Jurkat, Clone E6-1 (cell line): Measurements from ENCODE around the gene ACBD7.

Source experiments
- DNase-seq: peaks from one replicate; pipeline ENCODE4 v3.0.0-alpha.2; 2011; ENCODE audit warnings: low read depth, low spot score
- H3K4me3 ChIP-seq: 2 replicates; pipeline ENCODE4 v1.5.1; 2011; ENCODE audit warnings: mild to moderate bottlenecking, low read length, control low read depth, moderate library complexity

ACBD7 gene

DNA sequence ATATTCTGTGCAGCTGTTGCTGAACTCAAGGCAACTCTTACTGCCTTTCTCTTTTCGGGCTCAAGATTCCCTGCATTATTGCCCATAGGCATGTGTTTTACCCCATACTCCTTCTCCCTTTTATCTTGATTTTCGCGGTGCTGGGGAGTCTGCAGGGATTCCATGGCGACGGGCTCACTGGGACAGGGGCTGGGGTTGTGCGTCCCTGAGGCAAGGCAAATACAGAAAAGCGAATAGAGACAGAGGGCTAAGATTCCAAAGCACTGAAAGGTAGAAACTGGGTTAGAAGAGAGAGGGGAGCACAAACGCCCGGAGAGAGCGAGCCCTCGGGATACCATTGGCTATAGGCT, 8.1 kb upstream of the ACBD7 start:
- DNase-seq: no peak
- peak overlapping the region; percentile 93 for H3K4me3 ChIP-seq

DNA sequence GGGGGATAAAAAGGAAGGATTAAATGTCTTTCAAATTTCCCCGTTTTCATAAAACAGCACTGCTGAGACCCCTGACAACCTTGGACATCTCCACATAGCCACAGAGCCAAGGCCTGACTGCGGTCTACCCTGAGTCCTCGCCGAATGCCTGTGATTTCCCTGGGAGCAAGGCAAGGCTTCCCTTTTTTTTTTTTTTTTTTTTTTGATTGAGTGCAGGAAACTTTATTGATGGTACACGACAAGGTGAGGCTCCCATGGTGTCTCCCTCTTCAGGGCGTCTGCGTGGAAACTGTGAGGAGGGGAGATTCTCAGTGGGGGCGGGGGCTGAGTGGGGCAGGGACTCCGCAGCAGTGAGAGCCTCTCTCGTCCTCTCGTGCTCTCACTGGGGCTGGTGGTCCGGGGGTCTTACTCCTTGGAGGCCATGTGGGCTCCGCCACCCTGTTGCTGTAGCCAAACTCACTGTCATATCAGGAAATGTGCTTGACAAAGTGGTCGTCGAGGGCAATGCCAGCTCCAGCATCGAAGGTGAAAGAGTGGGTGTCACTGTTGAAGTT, 4.4 kb upstream of the ACBD7 start:
- H3K4me3 ChIP-seq: no peak overlapping the region
- no peak for DNase-seq

DNA sequence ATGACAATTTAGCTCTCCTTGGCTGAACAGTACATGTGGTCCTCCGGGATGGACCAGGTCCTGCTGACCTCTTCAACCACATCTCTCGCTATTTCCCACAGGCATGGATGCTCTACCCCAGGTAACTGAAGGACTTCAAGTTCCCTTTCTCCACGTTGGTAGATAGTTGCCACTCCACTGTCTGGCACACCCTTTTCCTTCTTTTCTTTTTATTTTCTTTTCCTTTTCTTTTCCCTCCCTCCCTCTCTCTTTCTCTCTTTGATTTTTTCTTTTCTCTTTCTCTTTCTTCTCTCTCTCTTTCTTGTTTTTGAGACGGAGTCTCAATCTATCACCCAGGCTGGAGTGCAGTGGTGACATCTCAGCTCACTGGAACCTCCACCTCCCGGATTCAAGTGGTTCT, 2.8 kb upstream of the ACBD7 start:
- DNase-seq: no peak
- H3K4me3 ChIP-seq: no peak overlapping the region

DNA sequence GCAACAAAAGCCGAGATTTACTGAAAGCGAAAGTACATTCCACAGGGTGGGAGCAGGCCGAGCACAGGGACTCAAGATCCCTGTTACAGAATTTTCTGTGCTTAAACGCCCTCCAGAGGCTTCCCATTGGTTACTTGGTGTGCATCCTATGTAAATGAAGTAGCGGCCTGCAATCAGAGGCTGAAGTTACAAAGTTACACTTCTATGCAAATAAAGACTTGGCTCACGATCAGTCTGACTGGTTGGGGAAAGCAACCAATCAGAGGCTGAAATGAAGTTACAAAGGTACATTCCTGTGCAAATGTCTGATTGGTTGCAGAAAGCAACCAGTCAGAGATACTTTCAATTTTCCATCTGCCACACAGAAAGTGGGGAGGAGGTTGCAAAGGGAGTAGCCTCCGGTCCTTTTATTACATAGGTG, 4.1 kb downstream of the ACBD7 start:
- DNase-seq: peak; percentile 24
- no peak overlapping the region for H3K4me3 ChIP-seq

DNA sequence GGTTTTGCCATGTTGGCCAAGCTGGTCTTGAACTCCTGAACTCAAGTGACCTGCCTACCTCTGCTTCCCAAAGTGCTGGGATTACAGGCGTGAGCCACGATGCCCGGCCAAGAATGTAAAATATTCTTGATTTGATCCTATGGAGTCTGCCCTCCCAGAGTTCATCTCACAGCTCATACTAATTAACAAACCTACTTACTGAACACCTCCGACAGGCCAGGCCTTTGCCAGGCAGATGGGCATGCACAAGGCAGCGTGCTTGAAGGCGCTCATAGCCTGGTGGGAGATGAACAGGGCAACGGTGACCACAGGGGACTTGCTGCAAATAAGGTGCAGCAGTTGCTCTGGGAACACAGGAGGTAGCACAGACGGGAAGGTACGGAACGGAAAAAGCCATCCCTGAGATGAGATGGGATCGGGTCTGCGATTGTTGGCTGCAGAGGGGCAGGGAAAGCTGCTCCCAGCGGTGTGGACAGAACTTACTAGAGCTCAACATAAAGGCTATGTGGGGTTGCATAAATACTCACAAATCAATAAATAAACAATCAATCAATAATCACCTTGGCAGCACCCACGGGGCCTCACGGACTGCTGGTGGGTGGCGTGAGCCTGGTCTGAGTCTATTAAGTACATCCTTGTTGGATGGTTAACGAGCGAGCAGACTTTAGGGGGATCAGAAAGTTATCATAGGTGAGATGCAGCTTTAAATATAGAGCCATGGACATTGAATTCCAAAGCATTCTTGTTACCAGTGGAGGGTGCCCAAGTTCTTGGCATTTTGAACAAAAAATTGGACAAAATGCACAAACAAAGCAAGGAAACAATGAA, 4.7 kb downstream of the ACBD7 start:
- H3K4me3 ChIP-seq: no peak overlapping the region

DNA sequence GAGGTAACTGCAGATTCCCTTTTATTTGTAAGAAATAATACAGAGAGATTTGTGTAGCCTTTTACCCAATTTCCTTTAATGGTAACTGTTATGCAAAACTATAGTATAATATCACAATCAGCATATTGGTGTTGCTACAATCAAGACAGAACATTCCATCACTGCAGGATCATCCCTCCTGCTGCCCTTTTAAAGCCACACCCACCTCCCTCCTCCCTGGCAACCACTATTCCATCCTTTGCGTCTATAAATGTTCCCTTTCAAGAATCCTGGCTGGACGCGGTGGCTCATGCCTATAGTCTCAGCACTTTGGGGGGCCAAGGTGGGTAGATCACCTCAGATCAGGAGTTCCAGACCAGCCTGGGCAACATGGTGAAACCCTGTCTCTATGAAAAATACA, 13.2 kb downstream of the ACBD7 start:
- DNase-seq: no peak
- H3K4me3 ChIP-seq: no peak overlapping the region

More for the DNA sequence above, 4.7 kb downstream of the ACBD7 start:
- no peak for DNase-seq

DNA sequence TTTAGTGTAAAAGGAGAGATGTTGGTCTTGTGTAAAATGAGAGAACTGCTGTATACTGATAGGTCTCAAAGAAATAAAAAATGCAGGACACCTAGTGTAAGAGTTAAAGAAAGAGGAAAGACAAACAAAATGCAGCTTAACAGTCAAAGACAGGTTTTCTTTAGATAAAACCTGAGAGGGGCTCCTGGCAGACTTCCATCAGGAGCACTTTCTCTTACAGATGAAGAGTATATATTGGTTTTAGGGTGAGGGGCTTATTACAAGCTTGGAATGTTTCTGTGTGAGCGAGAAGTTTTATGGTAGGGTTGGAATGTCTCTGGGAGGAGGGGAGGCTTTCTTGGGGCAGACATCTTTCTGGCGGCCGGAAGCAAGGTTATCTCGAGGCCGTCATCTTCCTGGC, 16.2 kb downstream of the ACBD7 start:
- DNase-seq: no peak
- H3K4me3 ChIP-seq: no peak overlapping the region

DNA sequence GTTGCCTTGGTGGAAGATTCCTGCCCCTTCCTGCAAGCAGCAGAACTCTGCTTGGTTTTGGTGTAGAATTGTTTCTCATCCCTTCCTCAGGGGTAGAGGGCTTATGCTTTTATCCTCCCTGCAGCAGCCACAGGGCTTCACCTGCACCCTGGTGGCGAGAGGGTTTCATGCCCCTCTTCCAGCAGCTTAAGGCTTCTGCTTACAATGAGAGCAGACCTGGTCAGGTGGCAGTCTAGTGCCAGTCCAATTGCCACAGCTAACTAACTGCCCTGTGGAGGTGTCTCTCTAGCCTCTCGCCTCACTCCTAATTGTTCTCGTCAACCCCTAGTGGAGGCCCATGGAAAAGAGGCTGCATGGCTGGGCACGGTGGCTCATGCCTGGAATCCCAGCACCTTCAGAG, 19.3 kb downstream of the ACBD7 start:
- no peak for DNase-seq

DNA sequence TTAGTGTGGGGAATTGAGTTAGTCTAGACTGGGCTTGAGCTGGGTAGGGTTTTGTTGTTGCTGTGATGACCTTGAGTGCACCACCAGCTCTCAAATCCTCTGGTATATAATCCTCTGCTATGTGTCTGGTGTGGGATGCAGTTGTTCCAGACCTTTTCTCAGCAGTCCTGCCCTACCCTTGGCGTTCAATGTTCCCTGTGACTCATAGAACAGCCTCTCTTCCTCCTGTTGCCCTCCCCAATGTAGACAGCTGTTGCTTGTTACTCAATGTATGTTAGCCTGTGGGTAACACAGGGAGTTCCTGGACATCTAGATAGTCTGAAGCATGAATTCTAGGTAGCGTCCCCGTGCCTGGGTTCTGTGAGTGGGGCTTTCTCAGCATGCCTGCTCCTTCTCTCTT, 19.8 kb downstream of the ACBD7 start:
- no peak overlapping the region for H3K4me3 ChIP-seq
- no peak for DNase-seq

More for the DNA sequence above, 19.3 kb downstream of the ACBD7 start:
- H3K4me3 ChIP-seq: no peak overlapping the region

DNA sequence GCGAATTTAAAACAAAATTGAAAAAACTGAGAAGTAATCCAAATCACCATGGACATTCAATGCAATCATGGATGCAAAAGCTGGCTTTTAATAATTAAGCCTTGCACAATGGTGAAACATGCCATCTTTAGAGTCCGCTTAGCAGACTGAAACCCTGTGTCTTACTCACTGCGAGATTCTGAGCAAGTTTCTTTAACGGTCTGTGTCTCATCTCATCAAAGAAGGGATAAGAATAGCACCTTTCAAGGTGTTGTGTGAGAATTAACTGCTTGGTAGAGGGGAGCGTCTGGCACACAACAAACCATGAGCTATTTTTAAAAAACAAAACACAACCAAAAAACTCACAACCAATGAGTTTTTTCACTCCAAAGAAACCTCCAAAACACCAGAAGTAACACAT, 21.4 kb downstream of the ACBD7 start:
- no peak overlapping the region for H3K4me3 ChIP-seq
- DNase-seq: no peak

DNA sequence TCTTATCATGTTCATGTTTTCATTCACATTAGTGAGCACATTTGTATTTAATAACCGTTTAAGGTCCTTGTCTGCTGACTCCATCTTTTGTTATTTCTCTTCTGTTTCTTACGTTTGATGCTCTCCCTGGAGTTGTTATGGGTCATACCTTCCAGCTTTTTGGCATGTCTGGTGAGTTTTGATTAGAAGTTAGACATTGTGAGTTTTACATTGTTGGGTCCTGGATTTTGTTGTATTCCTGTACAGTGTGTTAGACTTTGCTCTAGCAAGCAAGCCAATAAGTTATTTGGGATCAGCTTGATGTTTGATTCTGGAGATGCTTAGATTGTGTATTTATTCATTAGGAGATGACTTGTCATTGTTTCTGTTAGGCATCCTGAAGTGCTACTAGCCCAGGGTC, 27.9 kb downstream of the ACBD7 start:
- no peak overlapping the region for H3K4me3 ChIP-seq
- no peak for DNase-seq

DNA sequence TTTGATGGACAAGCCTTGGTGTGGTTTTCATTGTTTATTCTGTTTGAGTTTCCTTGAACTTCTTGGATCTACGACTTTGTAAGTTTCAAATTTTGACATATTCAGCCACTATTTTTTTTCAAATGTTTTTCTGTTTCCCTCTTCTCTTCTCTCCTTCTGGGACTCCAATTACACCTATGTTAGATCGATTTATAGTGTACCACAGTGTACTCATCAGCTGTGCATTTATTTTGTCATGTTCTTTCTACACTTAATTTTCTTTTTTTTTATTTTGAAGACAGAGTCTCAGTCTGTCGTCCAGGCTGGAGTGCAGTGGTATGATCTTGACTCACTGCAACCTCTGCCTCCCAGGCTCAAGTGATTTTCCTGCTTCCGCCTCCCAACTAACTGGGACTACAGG, 28.7 kb downstream of the ACBD7 start:
- DNase-seq: no peak
- H3K4me3 ChIP-seq: no peak overlapping the region

DNA sequence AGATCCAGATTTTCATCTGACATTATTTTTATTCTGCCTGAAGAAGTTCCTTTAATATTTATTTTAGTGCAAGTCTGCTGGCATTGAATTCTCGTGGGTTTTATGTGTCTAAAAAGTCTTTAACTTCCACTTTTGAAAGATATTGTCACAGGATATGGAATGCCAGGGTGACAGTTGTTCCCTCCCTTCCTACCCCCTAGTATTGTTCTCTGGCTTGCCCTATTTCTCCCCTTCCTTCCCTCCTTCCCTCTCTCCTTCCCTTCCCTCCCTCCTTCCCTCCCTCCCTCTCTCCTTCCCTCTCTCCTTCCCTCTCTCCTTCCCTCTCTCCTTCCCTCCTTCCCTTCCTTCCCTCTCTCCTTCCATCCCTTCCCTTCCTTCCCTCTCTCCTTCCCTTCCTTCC, 29.9 kb downstream of the ACBD7 start:
- DNase-seq: no peak
- no peak overlapping the region for H3K4me3 ChIP-seq

DNA sequence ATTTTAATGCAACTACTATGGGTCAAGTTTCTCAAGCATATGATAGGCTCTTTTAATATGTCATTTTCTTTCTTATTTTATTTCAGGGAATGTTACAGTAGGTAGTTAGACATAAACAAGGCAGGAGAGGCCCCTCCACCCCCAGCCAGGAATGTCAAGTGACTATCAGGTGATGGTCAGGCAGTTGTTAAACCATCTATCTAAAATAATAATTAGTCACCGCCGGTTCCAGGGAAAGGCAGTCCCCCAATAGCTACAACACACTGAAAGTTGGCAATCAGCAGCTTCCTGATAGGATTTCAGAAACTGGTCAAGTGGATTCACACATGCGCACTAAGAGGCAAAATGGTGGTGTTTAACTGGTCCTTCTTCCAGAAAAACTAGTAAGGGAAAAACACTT, 35.5 kb downstream of the ACBD7 start:
- no peak for DNase-seq
- no peak overlapping the region for H3K4me3 ChIP-seq

DNA sequence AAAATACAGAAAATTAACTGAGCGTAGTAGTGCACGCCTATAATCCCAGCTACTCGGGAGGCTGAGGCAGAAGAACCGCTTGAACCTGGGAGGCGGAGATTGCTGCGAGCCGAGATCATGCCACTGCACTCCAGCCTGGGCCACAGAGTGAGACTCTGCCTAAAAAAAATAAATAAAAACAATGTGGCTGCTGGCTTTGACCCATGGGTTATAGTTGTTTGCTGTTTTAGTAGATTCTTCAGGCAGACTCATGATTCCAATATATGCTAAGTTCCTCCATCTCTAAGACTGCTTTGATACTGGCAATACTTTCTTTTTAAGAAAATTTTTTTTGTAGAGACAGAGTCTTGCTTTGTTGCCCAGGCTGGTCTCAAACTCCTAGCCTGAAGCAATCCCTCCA, 36.5 kb downstream of the ACBD7 start:
- no peak for DNase-seq
- H3K4me3 ChIP-seq: no peak overlapping the region

DNA sequence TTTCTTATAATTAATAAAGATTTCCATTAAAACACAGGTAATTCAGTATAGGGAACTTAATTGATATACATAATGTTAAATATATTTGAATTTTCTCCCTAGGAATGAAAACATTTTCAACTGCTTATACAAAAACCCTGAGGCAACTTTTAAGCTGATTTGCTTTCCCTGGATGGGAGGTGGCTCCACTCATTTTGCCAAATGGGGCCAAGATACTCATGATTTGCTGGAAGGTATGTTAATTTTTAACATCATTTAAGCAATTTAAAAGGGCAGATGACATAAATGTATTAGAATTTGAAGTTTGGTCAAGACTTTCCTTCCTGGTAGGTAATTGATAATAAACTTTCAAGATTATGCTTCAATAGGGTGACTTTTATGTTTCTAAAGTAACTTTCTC, 39.0 kb downstream of the ACBD7 start:
- H3K4me3 ChIP-seq: no peak overlapping the region
- DNase-seq: no peak

DNA sequence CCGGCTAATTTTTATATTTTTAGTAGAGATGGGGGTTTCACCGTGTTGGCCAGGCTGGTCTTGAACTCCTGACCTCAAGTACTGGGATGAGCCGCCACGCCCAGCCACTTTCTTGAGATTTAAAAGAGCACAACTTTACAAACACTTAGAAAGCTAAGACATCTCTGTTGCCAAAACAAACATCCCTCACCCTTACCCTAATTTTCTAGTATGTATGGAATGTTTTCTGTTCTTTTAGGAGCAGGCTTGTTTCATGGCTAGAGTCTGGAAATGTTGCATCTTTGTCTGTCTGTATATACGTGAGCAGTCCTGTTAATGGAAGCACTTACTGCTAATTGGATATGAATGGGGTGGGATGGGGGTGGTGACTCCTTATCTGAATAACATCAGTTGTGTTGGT, 42.0 kb downstream of the ACBD7 start:
- H3K4me3 ChIP-seq: no peak overlapping the region
- no peak for DNase-seq

DNA sequence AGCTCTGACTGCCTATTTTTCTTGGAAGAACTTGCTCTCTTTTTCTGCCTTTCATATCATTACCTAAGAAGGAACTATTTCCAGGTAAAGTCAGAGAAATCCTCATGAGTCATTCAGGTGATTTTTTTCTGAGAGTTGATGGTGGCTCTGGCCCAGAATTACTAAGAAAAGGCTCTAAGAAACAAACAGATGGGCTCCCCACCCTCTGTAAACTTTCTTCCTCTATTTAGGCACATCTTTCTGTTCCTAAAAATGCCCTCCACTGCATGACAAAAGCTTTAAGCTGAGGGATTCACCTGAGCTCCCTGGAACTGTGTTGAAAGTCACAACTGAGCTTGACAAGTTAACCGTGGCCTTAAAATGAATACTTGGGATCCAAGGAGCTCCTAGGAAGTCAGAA, 43.2 kb downstream of the ACBD7 start:
- no peak overlapping the region for H3K4me3 ChIP-seq
- DNase-seq: no peak

DNA sequence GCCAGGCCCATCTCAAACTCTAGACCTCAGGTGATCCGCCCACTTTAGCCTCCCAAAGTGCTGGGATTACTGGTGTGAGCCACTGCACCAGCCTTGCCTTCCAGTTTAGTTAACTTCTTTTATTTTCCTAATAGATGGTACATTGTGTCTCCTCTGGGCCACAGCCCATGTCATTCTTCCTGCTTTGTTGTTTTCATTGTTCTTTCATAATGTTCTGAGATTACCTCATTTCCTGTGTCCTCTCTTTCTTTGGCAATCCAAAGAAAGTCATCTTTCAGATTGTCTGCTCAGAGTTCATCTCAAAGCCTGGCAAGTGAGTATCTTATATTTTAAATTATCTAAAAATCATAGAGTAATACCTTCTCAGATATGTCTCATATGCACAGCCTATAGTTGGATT, 44.9 kb downstream of the ACBD7 start, which contains the start of gene OLAH:
Gene OLAH, plus strand, starts transcription at position 270 of the 400 bp plus-strand sequence. CDS start 3,346 bp downstream, outside the sequence.
- H3K4me3 ChIP-seq: no peak within 1 kb of the TSS
- DNase-seq: no peak

DNA sequence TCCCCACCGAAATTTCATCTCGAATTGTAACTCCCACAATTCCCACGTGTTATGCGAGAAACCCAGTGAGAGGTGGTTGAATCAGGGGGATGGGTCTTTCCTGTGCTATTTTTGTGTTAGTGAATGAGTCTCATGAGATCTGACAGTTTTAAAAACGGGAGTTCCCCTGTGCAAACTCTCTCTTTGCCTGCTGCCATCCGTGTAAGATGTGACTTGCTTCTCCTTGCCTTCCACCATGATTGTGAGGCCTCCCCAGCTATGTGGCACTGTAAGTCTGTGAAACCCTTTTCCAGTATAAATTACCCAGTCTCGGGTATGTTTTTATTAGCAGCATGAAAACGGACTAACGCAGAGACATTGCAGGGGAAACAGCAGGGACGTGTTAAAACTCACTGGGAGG, 50.2 kb downstream of the ACBD7 start:
- no peak overlapping the region for H3K4me3 ChIP-seq
- DNase-seq: no peak

DNA sequence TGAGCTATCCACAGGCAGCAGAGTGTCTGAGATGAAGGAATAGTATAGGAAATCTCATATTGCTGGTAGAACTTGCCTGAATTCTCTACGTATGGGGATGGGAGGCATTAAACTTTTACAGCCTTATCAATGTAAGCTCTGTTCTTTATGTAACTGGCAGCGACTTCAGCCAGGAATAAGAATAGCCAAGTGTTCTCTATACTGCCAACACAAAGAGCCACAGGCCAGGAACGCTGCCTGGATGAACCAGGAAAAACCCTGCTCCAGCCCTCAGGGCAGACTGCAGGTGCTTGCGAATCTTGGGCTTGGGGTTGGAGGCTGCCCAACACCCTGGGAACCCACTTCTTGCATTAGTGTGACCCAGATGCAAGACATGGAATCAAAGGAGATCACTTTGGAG, 50.9 kb downstream of the ACBD7 start:
- no peak overlapping the region for H3K4me3 ChIP-seq
- DNase-seq: no peak
